Measurements from ENCODE around the gene CEACAM18.
"Not testable (repeated sequence)": the region's sequence is repeated elsewhere in the genome, so short reads cannot be mapped to it uniquely, and the experiment has no call there.

Gene CEACAM18

GRCh38 chr19:51460164-51460992, 18.0 kb upstream of the CEACAM18 start:
- in situ Hi-C loops (cut with MboI; ENCODE audit: low sequenced_read_pairs), result no loop called here

GRCh38 chr19:51461723-51462161, 16.6 kb upstream of the CEACAM18 start:
- in situ Hi-C loops (cut with MboI; ENCODE audit: low sequenced_read_pairs), result no loop called here

GRCh38 chr19:51462276-51462675, 16.1 kb upstream of the CEACAM18 start:
- in situ Hi-C loops (cut with MboI; ENCODE audit: low sequenced_read_pairs), result no loop called here

GRCh38 chr19:51462681-51463080, 15.7 kb upstream of the CEACAM18 start:
- in situ Hi-C loops (cut with MboI; ENCODE audit: low sequenced_read_pairs), result no loop called here

- in situ Hi-C loops (cut with MboI; ENCODE audit: low sequenced_read_pairs), result not testable (repeated sequence)
These were observed 14.3 kb upstream of the CEACAM18 start for GRCh38 chr19:51463976-51464581.

GRCh38 chr19:51466723-51467122, 11.6 kb upstream of the CEACAM18 start:
- in situ Hi-C loops (cut with MboI; ENCODE audit: low sequenced_read_pairs), result no loop called here

- in situ Hi-C loops (cut with MboI; ENCODE audit: low sequenced_read_pairs), result no loop called here
These were observed 10.3 kb upstream of the CEACAM18 start for GRCh38 chr19:51467864-51468544.

GRCh38 chr19:51468545-51468920, 9.8 kb upstream of the CEACAM18 start:
- in situ Hi-C loops (cut with MboI; ENCODE audit: low sequenced_read_pairs), result no loop called here

- in situ Hi-C loops (cut with MboI; ENCODE audit: low sequenced_read_pairs), result no loop called here
These were observed 9.2 kb upstream of the CEACAM18 start for GRCh38 chr19:51469162-51469561.

- in situ Hi-C loops (cut with MboI; ENCODE audit: low sequenced_read_pairs), result loop anchor here (10.0 kb wide), 1 partner anchor 185 kb away; no protein-coding TSS in a partner anchor
These were observed 8.7 kb upstream of the CEACAM18 start for GRCh38 chr19:51469629-51470028.

GRCh38 chr19:51470966-51471365, 7.4 kb upstream of the CEACAM18 start:
- in situ Hi-C loops (cut with MboI; ENCODE audit: low sequenced_read_pairs), result loop anchor here (10.0 kb wide), 1 partner anchor 184 kb away; no protein-coding TSS in a partner anchor

- in situ Hi-C loops (cut with MboI; ENCODE audit: low sequenced_read_pairs), result loop anchor here (10.0 kb wide), 1 partner anchor 183 kb away; no protein-coding TSS in a partner anchor
These were observed 6.8 kb upstream of the CEACAM18 start for GRCh38 chr19:51471527-51471926.

GRCh38 chr19:51472607-51473006, 5.7 kb upstream of the CEACAM18 start:
- in situ Hi-C loops (cut with MboI; ENCODE audit: low sequenced_read_pairs), result loop anchor here (10.0 kb wide), 1 partner anchor 182 kb away; no protein-coding TSS in a partner anchor

- in situ Hi-C loops (cut with MboI; ENCODE audit: low sequenced_read_pairs), result loop anchor here (10.0 kb wide), 1 partner anchor 182 kb away; no protein-coding TSS in a partner anchor
These were observed 5.2 kb upstream of the CEACAM18 start for GRCh38 chr19:51473009-51473707.

- in situ Hi-C loops (cut with MboI; ENCODE audit: low sequenced_read_pairs), result loop anchor here (10.0 kb wide), 1 partner anchor 179 kb away; no protein-coding TSS in a partner anchor
These were observed 2.2 kb upstream of the CEACAM18 start for GRCh38 chr19:51476164-51476563.

- in situ Hi-C loops (cut with MboI; ENCODE audit: low sequenced_read_pairs), result loop anchor here (10.0 kb wide), 1 partner anchor 177 kb away; no protein-coding TSS in a partner anchor
These were observed 995 bp upstream of the CEACAM18 start for GRCh38 chr19:51477344-51477743.

GRCh38 chr19:51479531-51480331, 1.4 kb downstream of the CEACAM18 start:
- in situ Hi-C loops (cut with MboI; ENCODE audit: low sequenced_read_pairs), result loop anchor here (10.0 kb wide), 1 partner anchor 175 kb away; no protein-coding TSS in a partner anchor

- in situ Hi-C loops (cut with MboI; ENCODE audit: low sequenced_read_pairs), result no loop called here
These were observed 2.3 kb downstream of the CEACAM18 start for GRCh38 chr19:51480590-51480989.

- in situ Hi-C loops (cut with MboI; ENCODE audit: low sequenced_read_pairs), result no loop called here
These were observed 7.8 kb downstream of the CEACAM18 start for GRCh38 chr19:51485960-51486660.
